Type B pancreatic cell (in vitro differentiated cells): ENCODE measurements around the gene REPS1. TPM values are rescaled to one million over a fixed set of nuclear protein-coding genes. Genes with fewer than 3 reads are reported as not detected.
"Not testable (repeated sequence)": the region's sequence is repeated elsewhere in the genome, so short reads cannot be mapped to it uniquely, and the experiment has no call there.

ENCODE experiments used
- DNase-seq: peaks from one replicate; pipeline ENCODE4 v3.0.0; 2021; ENCODE audit warnings: mixed read lengths; ENCODE audit not compliant: unreplicated experiment; ENCODE audit errors: extremely low spot score
- H3K27ac Mint-ChIP-seq: 2 replicates; pipeline ENCODE4 v1.8.0; 2021; ENCODE audit warnings: mild to moderate bottlenecking, mixed read lengths
- H3K27me3 Mint-ChIP-seq: 2 replicates; pipeline ENCODE4 v1.8.0; 2021; ENCODE audit warnings: mixed read lengths
- H3K36me3 Mint-ChIP-seq: 2 replicates; pipeline ENCODE4 v1.8.0; 2021; ENCODE audit warnings: mixed read lengths
- H3K4me1 Mint-ChIP-seq: one replicate; pipeline ENCODE4 v1.8.0; 2021; ENCODE audit warnings: mixed read lengths; ENCODE audit not compliant: unreplicated experiment
- H3K4me3 Mint-ChIP-seq: 2 replicates; pipeline ENCODE4 v1.8.0; 2021; ENCODE audit warnings: mild to moderate bottlenecking, mixed read lengths
- H3K9me3 Mint-ChIP-seq: 2 replicates; pipeline ENCODE4 v1.8.0; 2021; ENCODE audit warnings: mixed read lengths
- CTCF ChIP-seq: fragments of 200-600 bp; sonication (generic); conservative IDR thresholded peaks from 2 replicates; pipeline ENCODE4 v1.5.0; 2021; ENCODE audit warnings: antibody characterized with exemption, mild to moderate bottlenecking
- total RNA-seq: library from RNA; stranded (reverse); gene quantifications from 2 replicates; pipeline ENCODE4 v1.2.1, GENCODE V29; 2021; ENCODE audit warnings: low replicate concordance

REPS1 gene
- total RNA-seq, 1 donor from 2014 or later = 57.0 TPM

- H3K4me1 Mint-ChIP-seq = peaks cover 21% of the 10 kb centered on the region
- peak within 1 kb of the TSS; percentile 86 for H3K27ac Mint-ChIP-seq
- H3K9me3 Mint-ChIP-seq = no peaks in the 10 kb centered on the region
- no peaks in the 10 kb centered on the region for H3K27me3 Mint-ChIP-seq
- peaks cover 5% of the 10 kb centered on the region for H3K36me3 Mint-ChIP-seq
- H3K4me3 Mint-ChIP-seq = peak within 1 kb of the TSS; percentile 87
- peak; percentile 38 for TF ChIP-seq CTCF
- peak; percentile 72 for DNase-seq
Observed at GRCh38 chr6:139028658-139029469, 40.8 kb upstream of the REPS1 start, which contains the start of gene ABRACL. ABRACL (plus strand) TSS chr6:139028745; CDS start chr6:139034161, 5,416 bp downstream.

- no peak for TF ChIP-seq CTCF
- Mint-ChIP-seq H3K9me3 (no peaks in the 10 kb centered on the region), H3K27ac (peak overlapping the region; percentile 86), H3K4me3 (peak overlapping the region; percentile 87), H3K27me3 (no peaks in the 10 kb centered on the region), H3K4me1 (peaks cover 15% of the 10 kb centered on the region), H3K36me3 (no peaks in the 10 kb centered on the region)
- no peak for DNase-seq
Observed at GRCh38 chr6:139028215-139028657, 40.2 kb upstream of the REPS1 start.

DNA sequence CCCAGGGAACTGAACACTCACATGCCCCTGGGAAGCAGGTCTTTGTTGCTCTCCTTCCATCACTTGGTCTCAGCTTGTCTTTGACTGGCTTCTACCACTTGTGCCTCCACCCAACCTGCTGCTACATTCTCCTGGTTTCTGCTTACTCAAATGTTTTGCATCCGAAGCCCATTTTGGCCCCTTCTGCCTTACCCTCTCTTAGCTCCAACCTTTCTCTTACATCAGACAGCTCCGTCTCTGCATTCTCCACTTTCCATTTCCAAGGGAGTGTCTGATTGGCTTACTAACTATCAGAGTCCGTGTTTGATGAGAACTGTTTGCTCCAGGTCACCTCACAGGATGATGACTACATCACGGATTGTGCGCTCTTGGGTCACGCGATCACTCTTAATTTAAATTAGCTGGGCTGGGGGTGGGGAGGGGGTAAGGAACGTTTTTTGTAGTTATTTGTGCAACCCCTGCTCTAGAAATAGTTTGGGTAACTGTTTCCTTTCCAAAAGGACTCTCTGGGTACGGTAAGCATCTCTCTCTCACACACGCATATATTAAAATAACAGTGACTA, 39.6 kb upstream of the REPS1 start:
- no peak for TF ChIP-seq CTCF
- no peaks in the 10 kb centered on the region for H3K36me3 Mint-ChIP-seq
- DNase-seq = no peak

DNA sequence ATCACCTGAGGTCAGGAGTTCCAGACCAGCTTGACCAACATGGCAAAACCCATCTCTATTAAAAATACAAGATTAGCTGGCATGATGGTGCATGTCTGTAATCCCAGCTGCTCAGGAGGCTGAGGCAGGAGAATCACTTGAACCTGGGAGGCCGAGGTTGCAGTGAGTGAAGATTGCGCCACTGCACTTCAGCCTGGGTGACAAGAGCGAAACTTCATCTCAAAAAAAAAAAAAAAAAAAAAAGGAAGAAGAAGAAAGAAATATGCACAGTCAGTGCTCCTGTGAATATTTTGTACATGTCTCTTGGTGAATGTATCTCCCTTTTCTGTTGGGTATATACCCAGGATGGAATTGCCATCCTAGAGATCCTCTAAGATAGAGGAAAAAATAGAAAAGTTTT, 37.4 kb upstream of the REPS1 start:
- H3K27me3 Mint-ChIP-seq, H3K4me3 Mint-ChIP-seq, H3K27ac Mint-ChIP-seq, H3K36me3 Mint-ChIP-seq, DNase-seq, H3K9me3 Mint-ChIP-seq, H3K4me1 Mint-ChIP-seq: not testable (repeated sequence)

More for the DNA sequence above, 39.6 kb upstream of the REPS1 start:
- Mint-ChIP-seq H3K4me3 (peak overlapping the region; percentile 87), H3K4me1 (peaks cover 12% of the 10 kb centered on the region), H3K27me3 (no peaks in the 10 kb centered on the region), H3K9me3 (no peaks in the 10 kb centered on the region), H3K27ac (peak overlapping the region; percentile 86)

DNA sequence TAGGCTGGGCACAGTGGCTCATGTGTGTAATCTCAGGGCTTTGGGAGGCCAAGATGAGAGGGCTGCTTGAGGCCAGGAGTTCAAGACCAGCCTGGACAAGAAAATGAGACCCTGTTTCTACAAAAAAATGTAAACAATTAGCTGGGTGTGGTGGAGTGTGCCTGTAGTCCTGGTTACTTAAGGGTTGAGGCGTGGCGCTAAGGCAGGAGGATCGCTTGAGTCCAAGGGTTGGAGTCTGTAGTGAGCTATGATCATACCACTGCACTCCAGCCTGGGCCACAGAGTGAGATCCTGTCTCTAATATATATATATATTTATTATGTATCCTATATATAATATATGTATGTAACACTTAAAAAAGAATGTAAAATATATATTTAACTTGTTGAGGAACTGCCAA, 32.6 kb upstream of the REPS1 start:
- Mint-ChIP-seq H3K27me3 (no peaks in the 10 kb centered on the region), H3K36me3 (no peaks in the 10 kb centered on the region), H3K27ac (no peak overlapping the region), H3K4me1 (peaks cover 6% of the 10 kb centered on the region), H3K9me3 (no peaks in the 10 kb centered on the region), H3K4me3 (no peak overlapping the region)
- no peak for DNase-seq
- no peak for TF ChIP-seq CTCF

GRCh38 chr6:139019722-139020121, 31.7 kb upstream of the REPS1 start:
- no peaks in the 10 kb centered on the region for H3K27me3 Mint-ChIP-seq
- no peak for DNase-seq

More at GRCh38 chr6:139019722-139020121, 31.7 kb upstream of the REPS1 start:
- Mint-ChIP-seq H3K4me1 (peaks cover 6% of the 10 kb centered on the region), H3K36me3 (no peaks in the 10 kb centered on the region), H3K4me3 (no peak overlapping the region), H3K9me3 (no peaks in the 10 kb centered on the region), H3K27ac (no peak overlapping the region)
- no peak for TF ChIP-seq CTCF
